H9 (cell line): ENCODE measurements around the gene DNAH1. TPM values are rescaled to one million over a fixed set of nuclear protein-coding genes. Genes with fewer than 3 reads are reported as not detected.

Source experiments
- DNase-seq: peaks from one replicate; pipeline ENCODE4 v3.0.0-alpha.2; 2017
- H2AFZ ChIP-seq: one replicate; pipeline ENCODE4 v1.6.1; 2013; ENCODE audit warnings: mild to moderate bottlenecking, low read length, control low read depth, moderate library complexity
- H2AK5ac ChIP-seq: 2 replicates; pipeline ENCODE4 v1.6.1; 2013; ENCODE audit warnings: low read length, control low read depth, mixed read lengths; ENCODE audit not compliant: insufficient read length
- H2BK120ac ChIP-seq: one replicate; pipeline ENCODE4 v1.6.1; 2013; ENCODE audit warnings: low read depth, mild to moderate bottlenecking, low read length, control low read depth, inconsistent platforms; ENCODE audit not compliant: poor library complexity, severe bottlenecking
- H2BK12ac ChIP-seq: 2 replicates; pipeline ENCODE4 v1.6.1; 2013; ENCODE audit warnings: low read length, control low read depth, mixed read lengths, low read depth; ENCODE audit not compliant: insufficient read length
- H2BK15ac ChIP-seq: 2 replicates; pipeline ENCODE4 v1.6.1; 2013; ENCODE audit warnings: low read depth, low read length, control low read depth
- H2BK20ac ChIP-seq: one replicate; pipeline ENCODE4 v1.6.1; 2013; ENCODE audit warnings: low read depth, mild to moderate bottlenecking, low read length, control low read depth, inconsistent platforms; ENCODE audit not compliant: poor library complexity, severe bottlenecking
- H2BK5ac ChIP-seq: 2 replicates; pipeline ENCODE4 v1.6.1; 2013; ENCODE audit warnings: low read length, control low read depth, mixed read lengths; ENCODE audit not compliant: insufficient read length
- H3K14ac ChIP-seq: 2 replicates; pipeline ENCODE4 v1.6.1; 2013; ENCODE audit warnings: low read length, control low read depth; ENCODE audit not compliant: insufficient read depth
- H3K18ac ChIP-seq: 2 replicates; pipeline ENCODE4 v1.6.1; 2013; ENCODE audit warnings: low read depth, mild to moderate bottlenecking, mixed read lengths, low read length, control low read depth; ENCODE audit not compliant: insufficient read length
- H3K23ac ChIP-seq: 2 replicates; pipeline ENCODE4 v1.6.1; 2013; ENCODE audit warnings: low read length, control low read depth, mixed read lengths, low read depth; ENCODE audit not compliant: insufficient read length
- H3K23me2 ChIP-seq: 2 replicates; pipeline ENCODE4 v1.6.1; 2013; ENCODE audit warnings: low read depth, mild to moderate bottlenecking, mixed read lengths, low read length, control low read depth; ENCODE audit not compliant: insufficient read length, poor library complexity, severe bottlenecking
- H3K27ac ChIP-seq: 2 replicates; pipeline ENCODE4 v1.5.1; 2013; ENCODE audit warnings: low read length, control low read depth, mixed read lengths, low read depth; ENCODE audit not compliant: insufficient read length
- H3K27me3 ChIP-seq: 2 replicates; pipeline ENCODE4 v1.6.1; 2013; ENCODE audit warnings: low read length, control low read depth, inconsistent platforms; ENCODE audit not compliant: insufficient read depth
- H3K4ac ChIP-seq: 2 replicates; pipeline ENCODE4 v1.6.1; 2013; ENCODE audit warnings: low read depth, mild to moderate bottlenecking, control low read depth, inconsistent platforms, low read length, moderate library complexity
- H3K4me1 ChIP-seq: 2 replicates; pipeline ENCODE4 v1.6.1; 2013; ENCODE audit warnings: low read length, control low read depth, inconsistent platforms; ENCODE audit not compliant: insufficient read depth
- H3K4me2 ChIP-seq: 2 replicates; pipeline ENCODE4 v1.6.1; 2013; ENCODE audit warnings: low read length, control low read depth, mixed read lengths; ENCODE audit not compliant: insufficient read length, insufficient read depth
- H3K56ac ChIP-seq: 2 replicates; pipeline ENCODE4 v1.6.1; 2013; ENCODE audit warnings: low read depth, mild to moderate bottlenecking, mixed read lengths, low read length, control low read depth; ENCODE audit not compliant: insufficient read length
- H3K79me1 ChIP-seq: 2 replicates; pipeline ENCODE4 v1.6.1; 2013; ENCODE audit warnings: low read depth, mild to moderate bottlenecking, moderate library complexity, low read length, control low read depth, inconsistent platforms; ENCODE audit not compliant: insufficient read depth, poor library complexity, severe bottlenecking
- H3K79me2 ChIP-seq: 2 replicates; pipeline ENCODE4 v1.6.1; 2013; ENCODE audit warnings: low read length, control low read depth, inconsistent platforms; ENCODE audit not compliant: insufficient read depth
- H3K9ac ChIP-seq: 2 replicates; pipeline ENCODE4 v1.6.1; 2013; ENCODE audit warnings: low read length, control low read depth, mixed read lengths; ENCODE audit not compliant: insufficient read length; ENCODE audit errors: extremely low read depth
- H3K9me3 ChIP-seq: one replicate; pipeline ENCODE4 v1.6.1; 2013; ENCODE audit warnings: low read depth, low read length, inconsistent platforms; ENCODE audit not compliant: control insufficient read depth
- H3T11ph ChIP-seq: one replicate; pipeline ENCODE4 v1.6.1; 2013; ENCODE audit warnings: mild to moderate bottlenecking, low read length, control low read depth, inconsistent platforms
- H4K20me1 ChIP-seq: one replicate; pipeline ENCODE4 v1.6.1; 2013; ENCODE audit not compliant: control insufficient read depth, insufficient read length, insufficient read depth
- H4K5ac ChIP-seq: 2 replicates; pipeline ENCODE4 v1.6.1; 2013; ENCODE audit warnings: low read depth, mild to moderate bottlenecking, mixed read lengths, low read length, control low read depth; ENCODE audit not compliant: insufficient read length
- H4K8ac ChIP-seq: replicated peaks from 2 replicates; pipeline ENCODE4 v1.6.1; 2013; ENCODE audit warnings: low read length, control low read depth, mixed read lengths, low read depth; ENCODE audit not compliant: insufficient read length
- H4K91ac ChIP-seq: 2 replicates; pipeline ENCODE4 v1.6.1; 2013; ENCODE audit warnings: low read depth, mild to moderate bottlenecking, moderate library complexity, mixed read lengths, low read length, control low read depth; ENCODE audit not compliant: insufficient read length
- H3K27ac Mint-ChIP-seq, 3 experiments: 2 replicates in 2 of 3; 3 replicates in 1 of 3; pipeline ENCODE4 v1.8.0; 2020 to 2021; ENCODE audit warnings: mixed read lengths in 3 of 3, mild to moderate bottlenecking in 1 of 3, moderate library complexity in 1 of 3
- H3K27me3 Mint-ChIP-seq: 2 replicates; pipeline ENCODE4 v1.8.0; 2021; ENCODE audit warnings: low read depth, mild to moderate bottlenecking, moderate library complexity, mixed read lengths
- H3K36me3 Mint-ChIP-seq, 3 experiments: 2 replicates in 2 of 3; 3 replicates in 1 of 3; pipeline ENCODE4 v1.8.0; 2020 to 2021; ENCODE audit warnings: low read depth in 3 of 3, mixed read lengths in 3 of 3; ENCODE audit not compliant: insufficient read depth in 1 of 3
- H3K4me1 Mint-ChIP-seq, 2 experiments: 2 replicates each; pipeline ENCODE4 v1.8.0; 2020; ENCODE audit warnings: mixed read lengths in 2 of 2
- H3K4me3 Mint-ChIP-seq, 2 experiments: 2 replicates in 1 of 2; 3 replicates in 1 of 2; pipeline ENCODE4 v1.8.0; 2020 to 2021; ENCODE audit warnings: mild to moderate bottlenecking in 2 of 2, mixed read lengths in 2 of 2, moderate library complexity in 1 of 2
- H3K9me3 Mint-ChIP-seq, 2 experiments: 2 replicates in 1 of 2; 3 replicates in 1 of 2; pipeline ENCODE4 v1.8.0; 2020; ENCODE audit warnings: mild to moderate bottlenecking in 2 of 2, mixed read lengths in 2 of 2, moderate library complexity in 1 of 2
- WGBS: extraction: QIAGEN DNeasy Blood & Tissue Kit; methylation state at CpG from one replicate; pipeline ENCODE4 v1.1.7; 2013; ENCODE audit warnings: missing lambda C conversion rate, low lambda C conversion rate, mixed read lengths; ENCODE audit not compliant: insufficient read length; ENCODE audit errors: extremely low coverage; 5-methylcytosine and 5-hydroxymethylcytosine counted together
- total RNA-seq: library from RNA; stranded (reverse); gene quantifications from 2 replicates; pipeline ENCODE4 v1.2.1, GENCODE V29; 2021
- TF ChIP-seq, protein P1 (sequence below): fragments of 200-600 bp; sonication (generic); conservative IDR thresholded peaks from 3 replicates; pipeline ENCODE4 v1.8.0; 2021; ENCODE audit warnings: antibody characterized with exemption, mild to moderate bottlenecking

DNAH1 gene
- total RNA-seq, 1 experiment from 2014 or later: 2.0 TPM

DNA sequence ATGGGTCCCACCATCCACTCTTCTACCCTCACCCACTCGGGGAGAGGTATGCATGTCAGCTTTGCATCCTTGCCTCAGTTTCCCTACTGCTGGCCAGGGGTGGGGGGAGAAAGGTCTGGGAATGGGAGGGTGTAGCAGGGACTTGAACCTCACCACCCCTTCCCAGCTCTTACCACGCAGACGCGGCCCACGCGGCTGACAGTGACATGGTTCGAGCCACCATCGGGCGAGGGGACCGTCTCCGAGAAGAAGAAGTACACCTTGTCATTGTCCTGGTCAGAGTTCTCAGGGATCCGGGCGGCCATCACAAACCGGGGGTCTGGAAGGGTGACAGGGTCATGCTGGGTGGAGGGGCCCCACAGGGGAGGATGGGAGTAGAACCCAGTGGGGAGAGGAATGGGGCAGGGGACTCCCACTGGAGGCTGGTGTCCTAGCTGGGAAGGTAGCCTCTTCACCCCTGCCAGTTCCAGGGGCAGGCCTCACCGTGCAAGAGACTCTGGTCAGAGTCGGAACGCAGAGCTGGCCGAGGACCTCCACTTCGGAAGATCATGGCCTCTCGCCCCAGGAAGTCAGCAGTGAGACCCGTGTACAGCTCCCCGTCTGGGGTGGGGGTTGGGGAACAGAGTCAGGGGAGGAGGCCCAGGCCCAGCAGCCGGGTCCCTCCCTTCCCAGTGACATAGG is 125.1 kb downstream of the DNAH1 start:
- Histone ChIP-seq H4K8ac (no peak overlapping the region), H2AK5ac (no peak overlapping the region), H3K9me3 (no peaks in the 10 kb centered on the region), H4K20me1 (no peaks in the 10 kb centered on the region), H3K23ac (no peak overlapping the region), H3T11ph (no peak overlapping the region), H2BK15ac (no peak overlapping the region), H3K79me2 (no peaks in the 10 kb centered on the region), H3K4me2 (no peak overlapping the region), H3K56ac (no peak overlapping the region), H2AFZ (no peak overlapping the region), H3K79me1 (no peaks in the 10 kb centered on the region), H3K4ac (no peak overlapping the region), H3K14ac (no peak overlapping the region; the same call in 1 of the 2 replicates), H2BK5ac (no peak overlapping the region), H2BK12ac (no peak overlapping the region), H3K23me2 (no peaks in the 10 kb centered on the region), H3K18ac (no peak overlapping the region), H4K5ac (no peak overlapping the region), H3K9ac (no peak overlapping the region), H3K4me1 (no peaks in the 10 kb centered on the region), H3K27ac (no peak overlapping the region), H2BK120ac (no peak overlapping the region), H2BK20ac (no peak overlapping the region), H4K91ac (no peak overlapping the region), H3K27me3 (no peaks in the 10 kb centered on the region)
- Mint-ChIP-seq H3K9me3 (no peaks in the 10 kb centered on the region), H3K27me3 (0 out of 2 replicates have a peak, but pooled peaks cover 2% of the 10 kb centered on the region), H3K27ac (no peak overlapping the region), H3K4me3 (no peak overlapping the region), H3K36me3 (no peaks in the 10 kb centered on the region; a peak in 1 of 7 replicates), H3K4me1 (peaks cover 4 to 10% of the 10 kb centered on the region in 2 experiments; a peak in 3 of 4 replicates)
- peak; percentile 23 for DNase-seq
- WGBS: no CpG with 5 or more reads among the region's 23 CpGs
- TF ChIP-seq, protein P1, sequence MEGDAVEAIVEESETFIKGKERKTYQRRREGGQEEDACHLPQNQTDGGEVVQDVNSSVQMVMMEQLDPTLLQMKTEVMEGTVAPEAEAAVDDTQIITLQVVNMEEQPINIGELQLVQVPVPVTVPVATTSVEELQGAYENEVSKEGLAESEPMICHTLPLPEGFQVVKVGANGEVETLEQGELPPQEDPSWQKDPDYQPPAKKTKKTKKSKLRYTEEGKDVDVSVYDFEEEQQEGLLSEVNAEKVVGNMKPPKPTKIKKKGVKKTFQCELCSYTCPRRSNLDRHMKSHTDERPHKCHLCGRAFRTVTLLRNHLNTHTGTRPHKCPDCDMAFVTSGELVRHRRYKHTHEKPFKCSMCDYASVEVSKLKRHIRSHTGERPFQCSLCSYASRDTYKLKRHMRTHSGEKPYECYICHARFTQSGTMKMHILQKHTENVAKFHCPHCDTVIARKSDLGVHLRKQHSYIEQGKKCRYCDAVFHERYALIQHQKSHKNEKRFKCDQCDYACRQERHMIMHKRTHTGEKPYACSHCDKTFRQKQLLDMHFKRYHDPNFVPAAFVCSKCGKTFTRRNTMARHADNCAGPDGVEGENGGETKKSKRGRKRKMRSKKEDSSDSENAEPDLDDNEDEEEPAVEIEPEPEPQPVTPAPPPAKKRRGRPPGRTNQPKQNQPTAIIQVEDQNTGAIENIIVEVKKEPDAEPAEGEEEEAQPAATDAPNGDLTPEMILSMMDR: no peak
